Rectal smooth muscle tissue (tissue), 1 donor: ENCODE data around the gene CTU2.
"Not testable (repeated sequence)": the region's sequence is repeated elsewhere in the genome, so short reads cannot be mapped to it uniquely, and the experiment has no call there.

ENCODE experiments used
- H3K27ac ChIP-seq: one replicate; pipeline ENCODE4 v1.7.0; 2013; ENCODE audit warnings: low read depth, low read length, inconsistent platforms
- H3K27me3 ChIP-seq: one replicate; pipeline ENCODE4 v1.7.0; 2013; ENCODE audit warnings: low read length; ENCODE audit not compliant: control insufficient read depth, insufficient read depth
- H3K36me3 ChIP-seq: one replicate; pipeline ENCODE4 v1.7.0; 2013; ENCODE audit warnings: low read length; ENCODE audit not compliant: control insufficient read depth, insufficient read depth
- H3K4me1 ChIP-seq: one replicate; pipeline ENCODE4 v1.7.0; 2013; ENCODE audit warnings: low read length; ENCODE audit not compliant: control insufficient read depth, insufficient read depth
- H3K4me3 ChIP-seq: one replicate; pipeline ENCODE4 v1.7.0; 2013; ENCODE audit warnings: low read length
- H3K9ac ChIP-seq: one replicate; pipeline ENCODE4 v1.7.0; 2013; ENCODE audit warnings: low read length

The CTU2 gene

GRCh38 chr16:88706229-88706964 lies at the start of gene CTU2, which contains the start of gene RNF166:
TSS of gene CTU2 (plus strand) at chr16:88706503. CDS start at chr16:88706531, 28 bp downstream.
TSS of gene RNF166 (minus strand) at chr16:88706408. CDS start at chr16:88706325, 83 bp downstream.
- Histone ChIP-seq H3K4me3 (peak within 1 kb of the TSS; percentile 73), H3K9ac (peak within 1 kb of the TSS; percentile 63), H3K27ac (peak within 1 kb of the TSS; percentile 58), H3K27me3 (no peaks in the 10 kb centered on the region), H3K36me3 (no peaks in the 10 kb centered on the region), H3K4me1 (peaks cover 12% of the 10 kb centered on the region)

- Histone ChIP-seq H3K27ac (no peak overlapping the region), H3K4me3 (no peak overlapping the region), H3K36me3 (no peaks in the 10 kb centered on the region), H3K9ac (no peak overlapping the region), H3K27me3 (no peaks in the 10 kb centered on the region), H3K4me1 (no peaks in the 10 kb centered on the region)
These were observed 48.9 kb upstream of the CTU2 start for GRCh38 chr16:88657371-88657770.

- H3K27ac ChIP-seq: no peak overlapping the region
- H3K36me3 ChIP-seq: no peaks in the 10 kb centered on the region
- H3K4me3 ChIP-seq: no peak overlapping the region
- H3K27me3 ChIP-seq: no peaks in the 10 kb centered on the region
- no peak overlapping the region for H3K9ac ChIP-seq
- H3K4me1 ChIP-seq: no peaks in the 10 kb centered on the region
These were observed 47.6 kb upstream of the CTU2 start for GRCh38 chr16:88658714-88659113.

DNA sequence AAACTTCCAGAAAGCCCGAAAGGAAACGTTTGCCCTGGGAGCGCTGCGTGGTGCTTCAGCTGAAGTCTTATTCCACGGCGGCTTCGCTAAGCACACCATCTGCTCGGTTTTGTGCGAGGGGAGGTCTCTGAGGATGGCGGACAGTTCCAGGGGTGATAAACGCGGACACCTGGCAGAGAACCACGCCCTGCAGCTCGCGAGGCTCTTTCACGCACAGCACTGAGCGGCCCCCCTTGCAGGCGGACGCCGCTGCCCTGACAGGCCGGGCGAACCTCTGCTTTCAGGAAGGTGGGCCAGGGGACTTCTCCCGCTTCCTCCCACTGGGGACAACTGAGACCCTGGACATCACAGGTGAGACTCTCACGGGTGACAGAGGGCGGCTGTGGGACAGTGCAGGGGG lies 47.1 kb upstream of the CTU2 start:
- H3K36me3 ChIP-seq: no peaks in the 10 kb centered on the region
- no peak overlapping the region for H3K9ac ChIP-seq
- no peaks in the 10 kb centered on the region for H3K27me3 ChIP-seq
- no peak overlapping the region for H3K27ac ChIP-seq
- no peak overlapping the region for H3K4me3 ChIP-seq
- H3K4me1 ChIP-seq: no peaks in the 10 kb centered on the region

DNA sequence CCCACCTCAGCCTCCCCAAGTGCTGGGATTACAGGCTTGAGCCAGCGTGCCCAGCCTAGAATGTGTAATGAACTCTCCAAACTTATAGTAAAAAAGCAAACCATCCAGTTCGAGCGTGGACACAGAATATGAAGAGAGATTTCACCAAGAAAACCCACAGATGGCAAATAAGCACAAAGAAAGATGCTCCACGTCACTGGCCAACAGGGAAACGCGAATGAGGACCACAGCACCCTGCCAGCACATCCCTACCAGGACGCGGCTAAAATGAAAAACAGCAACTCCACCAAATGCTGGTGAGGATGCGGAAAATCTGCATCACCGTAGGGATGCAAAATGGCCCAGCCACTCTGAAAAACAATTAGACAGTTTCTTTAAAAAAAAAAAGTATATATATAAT lies 44.8 kb upstream of the CTU2 start:
- Histone ChIP-seq H3K4me1 (no peaks in the 10 kb centered on the region), H3K9ac (no peak overlapping the region), H3K27ac (no peak overlapping the region), H3K27me3 (no peaks in the 10 kb centered on the region), H3K4me3 (no peak overlapping the region), H3K36me3 (no peaks in the 10 kb centered on the region)

GRCh38 chr16:88662222-88662842 lies 44.0 kb upstream of the CTU2 start:
- H3K27me3 ChIP-seq: no peaks in the 10 kb centered on the region
- no peaks in the 10 kb centered on the region for H3K36me3 ChIP-seq
- peak overlapping the region; percentile 80 for H3K9ac ChIP-seq
- H3K27ac ChIP-seq: peak overlapping the region; percentile 71
- peak overlapping the region; percentile 87 for H3K4me3 ChIP-seq
- no peaks in the 10 kb centered on the region for H3K4me1 ChIP-seq

DNA sequence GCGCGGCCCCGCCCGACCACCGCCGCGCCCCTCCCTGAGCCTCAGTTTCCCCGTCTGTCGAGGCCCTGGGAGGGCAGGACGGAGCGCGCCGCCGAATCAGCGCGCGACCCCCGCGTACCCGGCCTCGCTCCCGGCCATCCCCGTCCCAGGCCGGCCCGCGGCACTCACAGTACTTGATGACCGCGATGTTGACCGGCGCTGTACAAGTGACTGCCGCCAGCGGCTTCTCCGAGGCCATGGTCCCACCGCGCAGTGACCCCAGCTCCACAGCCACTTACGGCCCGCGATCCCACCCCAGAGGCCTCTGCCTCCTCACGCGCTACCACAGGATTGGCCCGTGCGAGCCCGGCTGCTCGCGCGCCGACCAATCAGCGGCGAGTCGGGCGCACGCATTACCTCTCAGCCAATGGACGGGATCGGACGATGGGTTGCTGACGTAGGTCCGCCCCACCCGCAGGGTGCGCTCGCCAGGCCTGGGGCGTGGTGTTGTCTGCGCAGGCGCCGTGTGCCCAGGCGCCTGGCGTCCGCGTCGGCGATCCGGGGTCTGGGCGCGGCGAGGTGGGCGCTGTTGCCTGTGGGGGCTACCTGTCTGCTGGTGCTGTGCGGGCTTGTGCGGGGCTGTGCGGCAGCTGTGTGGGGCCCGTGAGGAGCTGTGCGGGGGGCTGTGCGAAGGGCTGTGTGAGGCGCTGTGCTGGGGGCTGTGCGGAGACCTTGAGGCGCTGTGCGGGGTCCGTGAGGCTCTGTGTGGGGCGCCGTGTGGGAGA lies 43.3 kb upstream of the CTU2 start, which contains the start of gene MVD:
Gene MVD (minus strand): TSS at position 249 of the 764 bp plus-strand sequence. CDS start 11 bp downstream, at position 238.
- no peaks in the 10 kb centered on the region for H3K36me3 ChIP-seq
- H3K4me1 ChIP-seq: no peaks in the 10 kb centered on the region
- peak within 1 kb of the TSS; percentile 83 for H3K27ac ChIP-seq
- H3K9ac ChIP-seq: peak within 1 kb of the TSS; percentile 92
- peak within 1 kb of the TSS; percentile 87 for H3K4me3 ChIP-seq
- no peaks in the 10 kb centered on the region for H3K27me3 ChIP-seq

GRCh38 chr16:88665148-88665547 lies 41.2 kb upstream of the CTU2 start:
- Histone ChIP-seq H3K27me3 (no peaks in the 10 kb centered on the region), H3K4me3 (no peak overlapping the region), H3K36me3 (no peaks in the 10 kb centered on the region), H3K27ac (no peak overlapping the region), H3K9ac (no peak overlapping the region), H3K4me1 (no peaks in the 10 kb centered on the region)

- H3K9ac ChIP-seq: no peak overlapping the region
- no peak overlapping the region for H3K27ac ChIP-seq
- no peaks in the 10 kb centered on the region for H3K27me3 ChIP-seq
- no peaks in the 10 kb centered on the region for H3K36me3 ChIP-seq
- no peak overlapping the region for H3K4me3 ChIP-seq
- no peaks in the 10 kb centered on the region for H3K4me1 ChIP-seq
These were observed 40.7 kb upstream of the CTU2 start for GRCh38 chr16:88665570-88665969.

DNA sequence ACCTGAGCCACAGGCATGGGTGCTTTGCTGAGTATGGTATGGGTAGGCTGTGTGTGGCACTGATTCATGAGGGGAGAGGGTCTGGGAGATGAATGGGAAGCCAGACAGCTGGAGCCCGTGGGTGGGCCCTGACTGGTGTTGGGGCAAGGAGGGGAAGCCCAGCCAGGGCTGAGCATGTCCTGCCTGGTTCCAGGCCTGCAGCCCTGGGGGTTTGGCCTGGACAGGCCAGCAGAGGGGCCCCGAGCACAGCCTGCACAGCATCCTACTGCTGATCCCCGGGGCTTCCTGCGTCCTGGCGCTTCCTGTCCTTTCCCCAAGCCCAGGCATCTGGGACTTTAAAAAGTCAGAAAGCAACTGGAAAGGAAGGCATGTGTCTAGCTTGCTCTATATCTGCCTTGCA lies 38.8 kb upstream of the CTU2 start:
- Histone ChIP-seq H3K9ac (no peak overlapping the region), H3K27me3 (no peaks in the 10 kb centered on the region), H3K4me1 (no peaks in the 10 kb centered on the region), H3K36me3 (no peaks in the 10 kb centered on the region), H3K4me3 (no peak overlapping the region), H3K27ac (no peak overlapping the region)

GRCh38 chr16:88669493-88669892 lies 36.8 kb upstream of the CTU2 start:
- not testable (repeated sequence) for H3K27me3 ChIP-seq, H3K36me3 ChIP-seq, H3K9ac ChIP-seq, H3K27ac ChIP-seq, H3K4me3 ChIP-seq, H3K4me1 ChIP-seq

DNA sequence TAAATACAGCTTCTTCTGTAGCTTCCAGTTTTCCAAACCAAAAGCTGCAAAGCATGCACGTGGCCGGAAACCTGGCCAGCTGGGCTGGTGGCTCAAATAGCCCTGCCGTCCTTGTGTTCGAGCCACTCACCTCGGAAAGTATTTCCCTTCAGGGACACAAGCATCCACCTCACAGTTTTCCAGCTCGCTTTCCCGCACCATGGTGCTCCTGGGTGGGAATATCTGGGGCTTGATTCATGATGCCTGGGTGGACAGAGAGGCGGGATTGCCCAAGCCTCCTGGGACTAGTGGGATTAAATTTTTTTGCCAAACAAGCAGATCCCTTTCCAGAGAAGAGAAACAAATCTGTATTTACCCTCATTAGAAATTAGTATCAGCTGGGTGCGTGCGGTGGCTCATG lies 36.3 kb upstream of the CTU2 start:
- Histone ChIP-seq H3K27me3 (no peaks in the 10 kb centered on the region), H3K36me3 (no peaks in the 10 kb centered on the region), H3K9ac (no peak overlapping the region), H3K4me3 (no peak overlapping the region), H3K4me1 (no peaks in the 10 kb centered on the region), H3K27ac (no peak overlapping the region)
